ENCODE data around the gene TDRD7.
"Not testable (repeated sequence)": the region's sequence is repeated elsewhere in the genome, so short reads cannot be mapped to it uniquely, and the experiment has no call there.

TDRD7 gene

DNA sequence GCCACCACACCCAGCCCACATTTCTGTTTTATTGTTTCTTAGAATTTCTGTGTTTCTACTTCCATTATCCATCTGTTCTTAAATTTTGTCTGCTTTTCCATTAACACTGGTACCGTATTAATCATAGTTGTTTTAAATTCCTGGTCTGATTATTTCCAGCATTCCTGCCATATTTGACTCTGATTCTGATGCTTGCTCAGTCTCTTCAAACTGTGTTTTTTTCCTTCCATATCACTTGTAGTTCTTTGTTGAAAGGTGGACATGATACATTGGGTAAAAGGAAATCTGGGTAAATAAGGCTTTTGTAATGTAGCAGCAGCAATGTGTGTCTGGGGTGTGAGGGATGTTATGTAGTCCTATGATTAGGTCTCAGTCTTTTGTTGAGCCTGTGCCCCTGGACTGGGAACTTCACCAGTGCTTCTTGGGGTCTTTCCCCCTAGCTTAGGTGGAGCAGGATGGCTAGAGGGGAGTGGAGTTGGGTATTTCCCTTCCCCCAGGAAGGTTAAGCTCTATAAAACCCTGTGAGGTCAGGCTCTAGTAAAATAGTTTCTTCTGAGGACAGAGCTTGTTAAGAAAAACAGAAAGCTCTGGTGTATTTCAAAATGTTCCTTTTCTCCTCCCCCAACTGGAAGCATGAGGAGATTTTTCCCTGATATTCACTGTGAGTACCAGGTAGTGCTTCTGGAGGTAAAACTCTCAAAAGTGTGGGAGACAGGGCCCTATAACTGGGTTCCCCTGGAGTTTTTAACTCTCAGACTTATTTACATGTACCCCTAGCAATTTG is 79.5 kb downstream of the TDRD7 start:
- CTCF ChIA-PET, result no interaction called here
- TF ChIP-seq NFRKB (IDR thresholded peaks at IDR 0.05) (no peak), BHLHE40 (IDR thresholded peaks at IDR 0.05; ENCODE audit: borderline replicate concordance) (no peak), SUZ12 (IDR thresholded peaks at IDR 0.05) (no peak), FOXK2 (IDR thresholded peaks at IDR 0.05) (no peak), HDGF (IDR thresholded peaks at IDR 0.05; ENCODE audit: borderline replicate concordance) (no peak), FOXA1 (IDR thresholded peaks at IDR 0.05) (no peak), TARDBP (IDR thresholded peaks at IDR 0.05) (no peak), FOXM1 (IDR thresholded peaks at IDR 0.05; ENCODE audit: borderline replicate concordance) (no peak), ARNT (IDR thresholded peaks at IDR 0.05) (no peak), ELF4 (IDR thresholded peaks at IDR 0.05) (no peak), ZNF384 (IDR thresholded peaks at IDR 0.05) (no peak), SP1 (IDR thresholded peaks at IDR 0.05) (no peak), LEF1 (IDR thresholded peaks at IDR 0.05; ENCODE audit: borderline replicate concordance) (no peak), CTBP1 (IDR thresholded peaks at IDR 0.05; ENCODE audit: borderline replicate concordance) (no peak), L3MBTL2 (conservative IDR thresholded peaks at IDR 0.05) (no peak)
- TF ChIP-seq, protein P1, sequence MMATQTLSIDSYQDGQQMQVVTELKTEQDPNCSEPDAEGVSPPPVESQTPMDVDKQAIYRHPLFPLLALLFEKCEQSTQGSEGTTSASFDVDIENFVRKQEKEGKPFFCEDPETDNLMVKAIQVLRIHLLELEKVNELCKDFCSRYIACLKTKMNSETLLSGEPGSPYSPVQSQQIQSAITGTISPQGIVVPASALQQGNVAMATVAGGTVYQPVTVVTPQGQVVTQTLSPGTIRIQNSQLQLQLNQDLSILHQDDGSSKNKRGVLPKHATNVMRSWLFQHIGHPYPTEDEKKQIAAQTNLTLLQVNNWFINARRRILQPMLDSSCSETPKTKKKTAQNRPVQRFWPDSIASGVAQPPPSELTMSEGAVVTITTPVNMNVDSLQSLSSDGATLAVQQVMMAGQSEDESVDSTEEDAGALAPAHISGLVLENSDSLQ (IDR thresholded peaks at IDR 0.05), result no peak
- DNase-seq (ENCODE audit: extremely low spot score), result no peak
- POLR2A ChIA-PET, result no interaction called here

DNA sequence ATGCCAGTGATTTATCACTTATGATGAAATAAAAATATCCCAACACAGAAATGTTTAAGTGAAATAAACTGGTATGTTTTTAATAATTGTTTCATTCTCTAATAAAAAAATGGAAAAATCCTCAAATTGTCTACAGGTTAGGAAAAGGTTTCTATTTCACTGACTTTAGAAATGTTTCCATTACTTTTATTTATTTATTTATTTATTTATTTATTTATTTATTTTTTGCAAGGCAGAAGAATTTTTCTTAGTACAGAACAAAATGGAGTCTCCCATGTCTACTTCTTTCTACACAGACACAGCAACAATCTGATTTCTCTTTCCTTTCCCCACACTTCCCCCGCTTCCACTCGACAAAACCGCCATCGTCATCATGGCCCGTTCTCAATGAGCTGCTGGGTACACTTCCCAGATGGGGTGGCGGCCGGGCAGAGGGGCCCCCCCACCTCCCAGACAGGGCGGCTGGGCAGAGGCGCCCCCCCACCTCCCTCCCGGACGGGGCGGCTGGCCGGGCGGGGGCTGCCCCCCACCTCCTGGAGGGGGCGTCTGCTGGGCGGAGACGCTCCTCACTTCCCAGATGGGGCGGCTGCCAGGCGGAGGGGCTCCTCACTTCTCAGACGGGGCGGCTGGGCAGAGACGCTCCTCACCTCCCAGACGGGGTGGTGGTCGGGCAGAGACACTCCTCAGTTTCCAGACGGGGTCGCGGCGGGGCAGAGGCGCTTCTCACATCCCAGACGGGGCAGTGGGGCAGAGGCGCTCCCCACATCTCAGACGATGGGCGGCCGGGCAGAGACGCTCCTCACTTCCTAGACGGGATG is 85.9 kb downstream of the TDRD7 start:
- CTCF ChIA-PET, result interaction anchor here (1.1 kb wide), 1 partner anchor 29 kb away, joined by 6 read pairs; no protein-coding TSS in a partner anchor
- POLR2A ChIA-PET; DNase-seq (ENCODE audit: extremely low spot score): not testable (repeated sequence)

DNA sequence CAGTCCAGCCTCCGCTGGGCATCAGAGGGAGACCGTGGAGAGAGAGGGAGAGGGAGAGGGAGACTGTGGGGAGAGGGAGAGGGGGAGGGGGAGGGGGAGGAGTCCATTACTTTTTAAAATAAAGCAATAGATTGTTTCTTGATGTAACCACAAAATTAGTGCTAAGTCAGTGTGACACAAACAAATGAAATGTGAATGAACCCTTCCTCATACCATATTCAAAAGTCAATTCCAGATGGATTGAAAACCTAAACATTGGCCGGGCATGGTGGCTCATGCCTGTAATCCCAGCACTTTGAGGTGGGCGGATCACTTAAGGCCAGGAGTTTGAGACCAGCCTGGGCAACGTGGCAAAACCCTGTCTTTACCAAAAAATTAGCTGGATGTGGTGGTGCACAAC is 87.0 kb downstream of the TDRD7 start:
- CTCF ChIA-PET; POLR2A ChIA-PET; DNase-seq (ENCODE audit: extremely low spot score): not testable (repeated sequence)

DNA sequence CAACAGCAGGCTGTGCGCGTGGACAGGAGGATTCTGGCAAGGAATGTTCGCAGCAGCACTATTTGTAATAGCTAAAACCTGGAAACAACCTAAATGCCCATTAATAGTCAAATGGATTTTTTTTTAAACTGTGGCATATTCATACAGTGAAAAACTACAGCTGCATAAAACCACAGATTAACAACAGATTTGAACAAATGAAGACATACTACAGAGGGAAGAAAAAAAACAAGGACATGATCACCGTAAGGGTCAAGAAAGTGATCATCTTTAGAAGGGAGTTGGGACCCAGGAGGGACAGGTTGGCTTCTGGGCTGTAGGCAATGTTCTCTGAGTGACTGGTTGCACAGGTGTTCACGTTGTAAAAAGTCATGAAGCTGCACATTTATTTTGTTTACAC is 88.4 kb downstream of the TDRD7 start:
- DNase-seq (ENCODE audit: extremely low spot score), result no peak
- no peak for TF ChIP-seq SUZ12 (IDR thresholded peaks at IDR 0.05)
- no peak for TF ChIP-seq SP1 (IDR thresholded peaks at IDR 0.05)
- no peak for TF ChIP-seq HDGF (IDR thresholded peaks at IDR 0.05; ENCODE audit: borderline replicate concordance)
- ChIA-PET CTCF (interaction anchor here (0.6 kb wide), 1 partner anchor 39 kb away, joined by 3 read pairs; no protein-coding TSS in a partner anchor), POLR2A (interaction anchor here (2.8 kb wide), 1 partner anchor 11 kb away, joined by 12 read pairs; no protein-coding TSS in a partner anchor)

DNA sequence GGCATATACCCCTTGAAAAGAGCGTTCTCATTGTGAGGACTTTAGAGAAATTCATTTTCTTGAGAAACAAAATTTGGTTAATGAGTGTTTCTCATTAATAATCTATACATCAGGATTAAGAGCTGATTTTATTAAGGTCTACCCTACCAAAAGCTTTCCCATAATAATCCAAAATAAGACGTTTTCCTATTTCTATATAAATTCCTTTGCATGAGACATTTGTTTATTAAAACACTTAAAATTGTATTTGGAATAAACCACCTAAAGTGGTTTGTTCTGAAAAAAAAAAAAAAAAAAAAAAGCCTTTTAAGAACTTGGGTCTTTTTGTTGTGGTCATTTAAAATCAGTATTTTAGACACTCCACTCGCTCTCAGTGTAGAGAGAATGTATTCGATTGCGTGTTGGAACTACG is 88.9 kb downstream of the TDRD7 start:
- POLR2A ChIA-PET, result interaction anchor here (0.7 to 2.8 kb wide), 4 partner anchors 10 to 132 kb away, joined by 4 to 13 read pairs (median 8); partner anchors contain the start of genes NCBP1 and TSTD2

DNA sequence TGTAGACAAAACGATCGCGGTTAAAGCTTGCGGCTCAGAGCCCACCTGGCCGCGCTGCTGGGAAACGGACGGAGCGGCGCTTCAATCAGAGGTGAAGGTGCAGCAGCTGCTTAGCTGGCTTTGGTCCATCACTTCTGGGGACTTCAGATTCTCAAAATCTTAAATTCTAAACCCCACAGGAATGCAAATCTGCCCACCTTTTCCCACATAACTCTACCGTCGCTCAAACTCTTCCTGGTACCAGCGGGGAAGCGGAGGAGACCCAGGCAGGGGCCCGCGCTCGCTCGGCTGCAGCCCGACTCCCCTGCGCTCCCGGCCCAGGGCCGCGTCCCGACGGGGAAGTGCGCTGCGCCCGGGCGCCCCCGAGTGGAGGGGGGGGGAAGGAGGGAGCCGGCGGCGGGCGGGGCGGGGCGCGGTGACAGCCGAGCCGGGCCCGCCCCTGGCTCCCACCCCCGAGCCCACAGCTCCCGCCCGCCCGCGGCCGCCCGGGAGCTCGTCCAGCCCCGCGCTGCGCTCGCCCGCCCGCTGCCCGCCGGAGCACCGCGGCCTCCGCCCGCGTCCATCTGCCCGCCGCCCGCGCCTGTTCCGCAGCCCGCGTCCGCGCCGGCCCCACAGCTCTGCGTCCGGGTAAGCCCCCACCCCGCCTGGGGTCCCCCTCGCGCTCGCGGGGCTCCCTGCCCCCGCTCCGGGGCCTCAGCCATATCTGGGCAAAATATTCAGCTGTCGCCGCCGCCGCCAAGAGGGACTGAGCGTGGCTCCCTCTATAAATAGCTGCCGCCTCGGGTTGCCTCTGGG is 89.5 kb downstream of the TDRD7 start, which contains the start of gene TMOD1:
TSS of gene TMOD1 (plus strand) at position 490 of the 795 bp plus-strand sequence. CDS start 22,523 bp downstream, outside the sequence.
- DNase-seq (ENCODE audit: extremely low spot score), result peak; percentile 89
- POLR2A ChIA-PET, result interaction anchor here (0.7 to 2.8 kb wide), 6 partner anchors 10 to 132 kb away, joined by 3 to 13 read pairs (median 4); partner anchors contain the start of genes NCBP1 and TSTD2
- TF ChIP-seq ELF4 (IDR thresholded peaks at IDR 0.05), result no peak
- no peak for TF ChIP-seq NFRKB (IDR thresholded peaks at IDR 0.05)
- TF ChIP-seq ZNF384 (IDR thresholded peaks at IDR 0.05), result no peak
- no peak for TF ChIP-seq ARNT (IDR thresholded peaks at IDR 0.05)
- TF ChIP-seq LEF1 (IDR thresholded peaks at IDR 0.05; ENCODE audit: borderline replicate concordance), result no peak
- no peak for TF ChIP-seq FOXA1 (IDR thresholded peaks at IDR 0.05)
- no peak for TF ChIP-seq FOXM1 (IDR thresholded peaks at IDR 0.05; ENCODE audit: borderline replicate concordance)
- TF ChIP-seq SUZ12 (IDR thresholded peaks at IDR 0.05), result no peak
- CTCF ChIA-PET, result interaction anchor here (0.6 to 4.1 kb wide), 5 partner anchors 32 to 325 kb away, joined by 3 to 14 read pairs (median 5); no protein-coding TSS in a partner anchor

More for the DNA sequence above, 88.9 kb downstream of the TDRD7 start:
- CTCF ChIA-PET, result interaction anchor here (0.6 to 4.1 kb wide), 3 partner anchors 39 to 324 kb away, joined by 3 to 14 read pairs (median 7); no protein-coding TSS in a partner anchor
- TF ChIP-seq FOXA1 (IDR thresholded peaks at IDR 0.05) (no peak), HDGF (IDR thresholded peaks at IDR 0.05; ENCODE audit: borderline replicate concordance) (no peak), TARDBP (IDR thresholded peaks at IDR 0.05) (no peak), ZNF384 (IDR thresholded peaks at IDR 0.05) (no peak), FOXK2 (IDR thresholded peaks at IDR 0.05) (no peak), ELF4 (IDR thresholded peaks at IDR 0.05) (no peak), BHLHE40 (IDR thresholded peaks at IDR 0.05; ENCODE audit: borderline replicate concordance) (no peak)
- TF ChIP-seq, protein P1 (IDR thresholded peaks at IDR 0.05), result no peak
- no peak for DNase-seq (ENCODE audit: extremely low spot score)
